ENCODE results near the gene FRMD4A. TPM values are rescaled to one million over a fixed set of nuclear protein-coding genes. Genes with fewer than 3 reads are reported as not detected.

FRMD4A gene
- polyA plus RNA-seq, 1 donor (not counting 4 experiments of a cell fraction or from before 2014, with no cell fraction given), result 12.9 TPM

- TF ChIP-seq EZH2 (IDR thresholded peaks at IDR 0.05; ENCODE audit: low read length) (no peak), CTCF (optimal IDR thresholded peaks at IDR 0.05 in 1 of 3, IDR thresholded peaks at IDR 0.05 in 1 of 3, conservative IDR thresholded peaks at IDR 0.05 in 1 of 3; ENCODE audit: extremely low read depth in 1 of 3, insufficient read depth in 2 of 3, low read length in 3 of 3) (no peak)
- no peak for FAIRE-seq
Measured at GRCh38 chr10:14322526-14323188, 8.1 kb downstream of the FRMD4A start.

GRCh38 chr10:14318007-14318406, 12.7 kb downstream of the FRMD4A start:
- dilution Hi-C loops (cut with MboI; ENCODE audit: extremely low pct_ligation_motif_present, low sequenced_read_pairs), result no loop called here

More at GRCh38 chr10:14322526-14323188, 8.1 kb downstream of the FRMD4A start:
- Histone ChIP-seq H3K4me1 (ENCODE audit: control insufficient read depth, extremely low read depth, insufficient read depth, low read length) (no peaks in the 10 kb centered on the region), H2AFZ (ENCODE audit: control insufficient read depth, low read length) (no peak overlapping the region), H3K79me2 (ENCODE audit: control insufficient read depth, insufficient read depth, low read length) (no peaks in the 10 kb centered on the region), H4K20me1 (ENCODE audit: control insufficient read depth, extremely low read depth, insufficient read depth, low read length) (no peaks in the 10 kb centered on the region), H3K4me2 (ENCODE audit: control insufficient read depth, extremely low read depth, insufficient read depth, low read depth, low read length) (no peak overlapping the region), H3K9me3 (ENCODE audit: control insufficient read depth, low read depth, low read length) (no peaks in the 10 kb centered on the region), H3K4me3 (ENCODE audit: control insufficient read depth in 2 of 3, extremely low read depth in 1 of 3, insufficient read depth in 2 of 3, low read depth in 1 of 3, low read length in 3 of 3) (no peak overlapping the region), H3K27ac (ENCODE audit: control insufficient read depth, insufficient read depth, low read length) (no peak overlapping the region), H3K9ac (ENCODE audit: control insufficient read depth, extremely low read depth, insufficient read depth, low read length) (no peak overlapping the region), H3K36me3 (ENCODE audit: control insufficient read depth in 2 of 2, extremely low read depth in 1 of 2, insufficient read depth in 2 of 2, low read length in 2 of 2) (no peaks in the 10 kb centered on the region), H3K9me1 (ENCODE audit: control insufficient read depth, extremely low read depth, insufficient read depth, low read length) (no peaks in the 10 kb centered on the region), H3K27me3 (ENCODE audit: control insufficient read depth, extremely low read depth, insufficient read depth, low read length) (peaks cover 9% of the 10 kb centered on the region)
- DNase-seq (ENCODE audit: low read depth, low spot score), result no peak
- dilution Hi-C loops (cut with MboI; ENCODE audit: extremely low pct_ligation_motif_present, low sequenced_read_pairs), result no loop called here

More at GRCh38 chr10:14318007-14318406, 12.7 kb downstream of the FRMD4A start:
- Histone ChIP-seq H3K4me3 (ENCODE audit: control insufficient read depth in 2 of 3, extremely low read depth in 1 of 3, insufficient read depth in 2 of 3, low read depth in 1 of 3, low read length in 3 of 3) (no peak overlapping the region), H2AFZ (ENCODE audit: control insufficient read depth, low read length) (no peak overlapping the region), H3K9ac (ENCODE audit: control insufficient read depth, extremely low read depth, insufficient read depth, low read length) (no peak overlapping the region), H3K27ac (ENCODE audit: control insufficient read depth, insufficient read depth, low read length) (no peak overlapping the region), H3K9me3 (ENCODE audit: control insufficient read depth, low read depth, low read length) (no peaks in the 10 kb centered on the region), H3K9me1 (ENCODE audit: control insufficient read depth, extremely low read depth, insufficient read depth, low read length) (no peaks in the 10 kb centered on the region), H3K4me1 (ENCODE audit: control insufficient read depth, extremely low read depth, insufficient read depth, low read length) (no peaks in the 10 kb centered on the region), H3K36me3 (ENCODE audit: control insufficient read depth in 2 of 2, extremely low read depth in 1 of 2, insufficient read depth in 2 of 2, low read length in 2 of 2) (no peaks in the 10 kb centered on the region), H3K79me2 (ENCODE audit: control insufficient read depth, insufficient read depth, low read length) (no peaks in the 10 kb centered on the region), H4K20me1 (ENCODE audit: control insufficient read depth, extremely low read depth, insufficient read depth, low read length) (no peaks in the 10 kb centered on the region), H3K27me3 (ENCODE audit: control insufficient read depth, extremely low read depth, insufficient read depth, low read length) (peaks cover 9% of the 10 kb centered on the region), H3K4me2 (ENCODE audit: control insufficient read depth, extremely low read depth, insufficient read depth, low read depth, low read length) (no peak overlapping the region)
- FAIRE-seq (no peak), DNase-seq (ENCODE audit: low read depth, low spot score) (no peak)
- TF ChIP-seq CTCF (optimal IDR thresholded peaks at IDR 0.05 in 1 of 3, IDR thresholded peaks at IDR 0.05 in 1 of 3, conservative IDR thresholded peaks at IDR 0.05 in 1 of 3; ENCODE audit: extremely low read depth in 1 of 3, insufficient read depth in 2 of 3, low read length in 3 of 3), result no peak
- no peak for TF ChIP-seq EZH2 (IDR thresholded peaks at IDR 0.05; ENCODE audit: low read length)
